ENCODE data around the gene KMT5B. TPM values are rescaled to one million over a fixed set of nuclear protein-coding genes. Genes with fewer than 3 reads are reported as not detected.
"Not testable (repeated sequence)": the region's sequence is repeated elsewhere in the genome, so short reads cannot be mapped to it uniquely, and the experiment has no call there.

KMT5B gene
- total RNA-seq, 1 experiment from 2014 or later, result 46.4 TPM

DNA sequence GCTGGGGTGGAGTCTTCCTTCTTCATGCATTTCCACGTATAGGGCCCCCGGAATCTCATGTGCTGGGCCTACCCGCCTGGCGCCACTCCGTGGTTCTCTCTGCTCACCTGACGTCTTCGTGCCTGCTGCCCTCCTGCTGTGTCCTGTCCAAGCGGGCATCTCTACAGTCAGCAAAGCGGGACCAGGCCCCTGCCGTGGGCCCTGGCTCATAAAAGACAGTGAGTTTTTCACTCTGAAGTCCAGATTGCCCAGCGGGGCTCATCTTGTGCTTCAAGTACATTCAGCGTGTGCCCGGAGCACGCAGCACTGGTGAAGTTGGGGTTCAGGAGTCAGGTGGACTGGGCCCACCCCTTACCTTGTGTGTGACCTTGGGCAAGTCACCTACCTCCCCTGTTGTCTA lies 41.3 kb upstream of the KMT5B start:
- no peak overlapping the region for H3K27ac Mint-ChIP-seq (ENCODE audit: low read depth, unreplicated experiment)
- no peaks in the 10 kb centered on the region for H3K36me3 Mint-ChIP-seq (ENCODE audit: insufficient read depth, unreplicated experiment)
- ChIA-PET POLR2A (no interaction called here), CTCF (interaction anchor here (3.6 kb wide), 1 partner anchor 43 kb away, joined by 37 read pairs; no protein-coding TSS in a partner anchor)
- no peak overlapping the region for H3K4me3 Mint-ChIP-seq (ENCODE audit: unreplicated experiment)
- intact Hi-C loops (cut with micrococcal nuclease), result no loop called here
- no peaks in the 10 kb centered on the region for H3K9me3 Mint-ChIP-seq (ENCODE audit: unreplicated experiment)
- no TSS peak for BruUV-seq (replicated peaks)
- no peak for DNase-seq (ENCODE audit: unreplicated experiment)
- no peaks in the 10 kb centered on the region for H3K4me1 Mint-ChIP-seq (ENCODE audit: insufficient read depth, unreplicated experiment)
- TF ChIP-seq, protein P1, sequence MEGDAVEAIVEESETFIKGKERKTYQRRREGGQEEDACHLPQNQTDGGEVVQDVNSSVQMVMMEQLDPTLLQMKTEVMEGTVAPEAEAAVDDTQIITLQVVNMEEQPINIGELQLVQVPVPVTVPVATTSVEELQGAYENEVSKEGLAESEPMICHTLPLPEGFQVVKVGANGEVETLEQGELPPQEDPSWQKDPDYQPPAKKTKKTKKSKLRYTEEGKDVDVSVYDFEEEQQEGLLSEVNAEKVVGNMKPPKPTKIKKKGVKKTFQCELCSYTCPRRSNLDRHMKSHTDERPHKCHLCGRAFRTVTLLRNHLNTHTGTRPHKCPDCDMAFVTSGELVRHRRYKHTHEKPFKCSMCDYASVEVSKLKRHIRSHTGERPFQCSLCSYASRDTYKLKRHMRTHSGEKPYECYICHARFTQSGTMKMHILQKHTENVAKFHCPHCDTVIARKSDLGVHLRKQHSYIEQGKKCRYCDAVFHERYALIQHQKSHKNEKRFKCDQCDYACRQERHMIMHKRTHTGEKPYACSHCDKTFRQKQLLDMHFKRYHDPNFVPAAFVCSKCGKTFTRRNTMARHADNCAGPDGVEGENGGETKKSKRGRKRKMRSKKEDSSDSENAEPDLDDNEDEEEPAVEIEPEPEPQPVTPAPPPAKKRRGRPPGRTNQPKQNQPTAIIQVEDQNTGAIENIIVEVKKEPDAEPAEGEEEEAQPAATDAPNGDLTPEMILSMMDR (IDR thresholded peaks at IDR 0.05; ENCODE audit: unreplicated experiment), result no peak
- H3K27me3 Mint-ChIP-seq (ENCODE audit: insufficient read depth, unreplicated experiment), result no peaks in the 10 kb centered on the region

DNA sequence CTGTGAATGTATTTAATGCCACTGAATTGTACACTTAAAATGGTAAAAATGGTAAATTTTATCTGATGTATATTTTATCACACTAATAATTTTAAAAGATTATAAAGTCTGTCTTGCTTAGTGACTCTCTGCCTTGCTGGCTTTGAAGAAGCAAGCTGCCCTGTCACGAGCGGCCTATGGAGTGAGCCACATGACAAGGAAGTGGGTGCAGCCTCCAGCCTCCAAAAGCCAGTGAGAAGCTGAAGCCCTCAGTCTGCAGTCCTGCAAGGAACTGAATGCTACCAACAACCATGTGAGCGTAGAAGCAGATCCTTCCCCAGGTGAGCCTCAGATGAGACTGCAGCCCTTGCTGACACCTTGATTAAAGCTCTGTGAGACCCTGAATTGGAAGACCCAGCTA lies 38.7 kb upstream of the KMT5B start:
- H3K36me3 Mint-ChIP-seq (ENCODE audit: insufficient read depth, unreplicated experiment), result no peaks in the 10 kb centered on the region
- H3K27me3 Mint-ChIP-seq (ENCODE audit: insufficient read depth, unreplicated experiment), result no peaks in the 10 kb centered on the region
- BruUV-seq (replicated peaks), result no TSS peak
- H3K4me3 Mint-ChIP-seq (ENCODE audit: unreplicated experiment), result no peak overlapping the region
- intact Hi-C loops (cut with micrococcal nuclease), result no loop called here
- H3K27ac Mint-ChIP-seq (ENCODE audit: low read depth, unreplicated experiment), result no peak overlapping the region
- CTCF ChIA-PET, result interaction anchor here (0.6 to 3.6 kb wide), 3 partner anchors 46 to 132 kb away, joined by 3 to 37 read pairs (median 3); no protein-coding TSS in a partner anchor
- DNase-seq (ENCODE audit: unreplicated experiment), result no peak
- no peaks in the 10 kb centered on the region for H3K4me1 Mint-ChIP-seq (ENCODE audit: insufficient read depth, unreplicated experiment)
- POLR2A ChIA-PET, result no interaction called here
- TF ChIP-seq, protein P1 (IDR thresholded peaks at IDR 0.05; ENCODE audit: unreplicated experiment), result no peak
- no peaks in the 10 kb centered on the region for H3K9me3 Mint-ChIP-seq (ENCODE audit: unreplicated experiment)

DNA sequence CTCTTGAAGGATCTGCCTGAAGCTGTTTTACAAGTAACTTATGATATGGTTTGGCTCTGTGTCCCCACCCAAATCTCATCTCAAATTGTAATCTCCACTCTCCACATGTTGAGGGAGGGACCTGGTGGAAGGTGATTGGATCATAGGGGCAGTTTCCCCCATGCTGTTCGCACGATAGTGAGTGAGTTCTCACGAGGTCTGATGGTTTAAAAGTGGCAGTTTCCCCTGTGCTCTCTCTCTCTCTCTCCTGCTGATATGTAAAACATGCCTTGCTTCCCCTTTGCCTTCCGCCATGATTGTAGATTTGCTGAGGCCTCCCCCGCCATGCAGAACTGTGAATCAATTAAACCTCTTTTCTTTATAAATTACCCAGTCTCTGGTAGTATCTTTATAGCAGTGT lies 31.8 kb upstream of the KMT5B start:
- H3K27me3 Mint-ChIP-seq (ENCODE audit: insufficient read depth, unreplicated experiment); BruUV-seq (replicated peaks); H3K27ac Mint-ChIP-seq (ENCODE audit: low read depth, unreplicated experiment); H3K9me3 Mint-ChIP-seq (ENCODE audit: unreplicated experiment); DNase-seq (ENCODE audit: unreplicated experiment); H3K36me3 Mint-ChIP-seq (ENCODE audit: insufficient read depth, unreplicated experiment); H3K4me3 Mint-ChIP-seq (ENCODE audit: unreplicated experiment); intact Hi-C loops (cut with micrococcal nuclease); H3K4me1 Mint-ChIP-seq (ENCODE audit: insufficient read depth, unreplicated experiment): not testable (repeated sequence)
- ChIA-PET POLR2A (interaction anchor here (0.6 kb wide), 1 partner anchor 55 kb away, joined by 3 read pairs; no protein-coding TSS in a partner anchor), CTCF (interaction anchor here (0.8 kb wide), 1 partner anchor 12 kb away, joined by 4 read pairs; no protein-coding TSS in a partner anchor)

DNA sequence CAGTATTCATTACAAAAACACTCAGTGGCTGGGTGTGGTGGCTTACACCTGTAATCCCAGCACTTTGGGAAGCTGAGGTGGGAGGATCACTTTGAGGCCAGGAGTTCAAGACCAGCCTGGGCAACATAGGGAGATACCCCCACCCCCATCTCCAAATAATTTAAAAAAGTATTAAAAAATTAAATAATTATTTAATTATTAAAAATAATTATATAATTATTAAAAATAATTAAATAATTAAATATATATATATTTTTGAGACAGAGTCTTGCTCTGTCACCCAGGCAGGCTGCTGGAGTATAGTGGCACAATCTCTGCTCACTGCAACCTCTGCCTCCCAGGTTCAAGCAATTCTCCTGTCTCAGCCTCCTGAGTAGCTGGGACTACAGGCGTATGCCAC lies 30.8 kb upstream of the KMT5B start:
- H3K4me3 Mint-ChIP-seq (ENCODE audit: unreplicated experiment); H3K36me3 Mint-ChIP-seq (ENCODE audit: insufficient read depth, unreplicated experiment); intact Hi-C loops (cut with micrococcal nuclease); H3K4me1 Mint-ChIP-seq (ENCODE audit: insufficient read depth, unreplicated experiment); DNase-seq (ENCODE audit: unreplicated experiment); H3K9me3 Mint-ChIP-seq (ENCODE audit: unreplicated experiment); POLR2A ChIA-PET; H3K27ac Mint-ChIP-seq (ENCODE audit: low read depth, unreplicated experiment); BruUV-seq (replicated peaks); H3K27me3 Mint-ChIP-seq (ENCODE audit: insufficient read depth, unreplicated experiment): not testable (repeated sequence)
- CTCF ChIA-PET, result interaction anchor here (0.8 kb wide), 1 partner anchor 13 kb away, joined by 4 read pairs; no protein-coding TSS in a partner anchor

DNA sequence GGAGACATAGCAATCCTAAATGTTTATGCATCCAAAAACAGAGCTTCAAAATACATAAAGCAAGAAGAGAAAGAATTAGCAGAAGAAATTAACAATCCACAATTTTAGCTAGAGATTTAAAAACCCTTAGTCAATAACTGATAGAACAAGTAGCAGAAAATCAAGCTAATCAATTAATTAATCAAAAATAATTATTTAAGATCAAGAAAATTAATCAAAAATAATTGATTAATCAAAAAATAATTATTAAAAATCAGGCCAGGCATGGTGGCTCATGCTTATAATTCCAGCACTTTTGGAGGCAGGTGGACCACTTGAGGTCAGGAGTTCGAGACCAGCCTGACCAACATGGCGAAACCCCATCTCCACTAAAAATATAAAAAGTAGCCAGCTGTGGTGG lies 29.5 kb upstream of the KMT5B start:
- Mint-ChIP-seq H3K4me3 (ENCODE audit: unreplicated experiment) (no peak overlapping the region), H3K4me1 (ENCODE audit: insufficient read depth, unreplicated experiment) (no peaks in the 10 kb centered on the region), H3K36me3 (ENCODE audit: insufficient read depth, unreplicated experiment) (no peaks in the 10 kb centered on the region), H3K27me3 (ENCODE audit: insufficient read depth, unreplicated experiment) (no peaks in the 10 kb centered on the region), H3K9me3 (ENCODE audit: unreplicated experiment) (no peaks in the 10 kb centered on the region), H3K27ac (ENCODE audit: low read depth, unreplicated experiment) (no peak overlapping the region)
- ChIA-PET CTCF (interaction anchor here (0.6 to 0.7 kb wide), 4 partner anchors 26 to 475 kb away, joined by 3 read pairs; no protein-coding TSS in a partner anchor), POLR2A (interaction anchor here (0.7 to 1.0 kb wide), 3 partner anchors 8 to 17 kb away, joined by 3 to 4 read pairs (median 3); no protein-coding TSS in a partner anchor)
- no TSS peak for BruUV-seq (replicated peaks)
- TF ChIP-seq, protein P1 (IDR thresholded peaks at IDR 0.05; ENCODE audit: unreplicated experiment), result no peak
- intact Hi-C loops (cut with micrococcal nuclease), result no loop called here
- no peak for DNase-seq (ENCODE audit: unreplicated experiment)
